Panc1 (cell line): ENCODE data around the gene PCNT. TPM values are rescaled to one million over a fixed set of nuclear protein-coding genes. Genes with fewer than 3 reads are reported as not detected.

ENCODE experiments used
- ATAC-seq: fragments of 200-7000 bp; cut with Tn5 transposase; 2 replicates; pipeline ENCODE4 v1.9.1; 2020; ENCODE audit warnings: mild to moderate bottlenecking, moderate library complexity
- BruUV-seq: library from RNA; stranded (reverse); fragments of 400-500 nt; replicated peaks from 2 replicates; lab custom pipeline; 2021; lab: Mats Ljungman, UMichigan
- CTCF ChIA-PET: fragments of 300-600 bp; sonication (Branson Sonifier 250); formaldehyde crosslinking; loops from one replicate; lab custom pipeline; 2022; ENCODE audit warnings: antibody characterized with exemption; lab: Charles Lee
- POLR2A ChIA-PET: fragments of 300-600 bp; sonication (Branson Sonifier 250); formaldehyde crosslinking; loops from one replicate; lab custom pipeline; 2022; ENCODE audit warnings: antibody characterized with exemption; lab: Charles Lee
- DNase-seq: peaks from one replicate; pipeline ENCODE4 v3.0.0-alpha.2; 2010; ENCODE audit warnings: low read depth, low spot score
- H3K27ac ChIP-seq: 2 replicates; pipeline ENCODE4 v1.5.1; 2011; ENCODE audit warnings: mild to moderate bottlenecking, low read length, inconsistent platforms
- H3K27me3 ChIP-seq: fragments of 200-500 bp; sonication (Bioruptor generic); 2 replicates; pipeline ENCODE4 v1.6.0; 2014; ENCODE audit warnings: low read length, inconsistent platforms; ENCODE audit not compliant: control insufficient read depth, insufficient read depth
- H3K36me3 ChIP-seq: fragments of 200-500 bp; sonication (Bioruptor generic); 2 replicates; pipeline ENCODE4 v1.5.1; 2014; ENCODE audit warnings: inconsistent platforms, mild to moderate bottlenecking, low read length, moderate library complexity; ENCODE audit not compliant: control insufficient read depth, insufficient read depth
- H3K4me1 ChIP-seq: 2 replicates; pipeline ENCODE4 v1.5.1; 2011; ENCODE audit warnings: inconsistent platforms, mild to moderate bottlenecking, low read length, moderate library complexity; ENCODE audit not compliant: control insufficient read depth, insufficient read depth
- H3K4me3 ChIP-seq, 2 experiments: 2 replicates each; pipeline ENCODE4 v1.5.1; 2011 to 2012; ENCODE audit warnings: low read depth in 2 of 2, low read length in 2 of 2, mild to moderate bottlenecking in 2 of 2, inconsistent platforms in 1 of 2, moderate library complexity in 1 of 2
- H3K9me3 ChIP-seq: fragments of 200-500 bp; sonication (Bioruptor generic); 2 replicates; pipeline ENCODE4 v1.5.1; 2014; ENCODE audit warnings: low read depth, mild to moderate bottlenecking, inconsistent platforms, low read length, moderate library complexity; ENCODE audit not compliant: control insufficient read depth, insufficient read depth
- POLR2AphosphoS5 ChIP-seq: IDR thresholded peaks from 2 replicates; pipeline ENCODE4 v1.6.1; 2012; ENCODE audit warnings: mild to moderate bottlenecking, low read depth, low read length, moderate library complexity
- SIN3A ChIP-seq: IDR thresholded peaks from 2 replicates; pipeline ENCODE4 v1.6.1; 2012; ENCODE audit warnings: low read depth, mild to moderate bottlenecking, low read length, moderate library complexity, borderline replicate concordance; ENCODE audit not compliant: insufficient read depth
- TCF7L2 ChIP-seq: IDR thresholded peaks from 2 replicates; pipeline ENCODE4 v1.6.1; 2011; ENCODE audit warnings: mild to moderate bottlenecking, low read depth, low read length, inconsistent platforms
- in situ Hi-C: cut with HindIII; loops from 2 replicates; pipeline ENCODE4 v1.10.0; 2016; ENCODE audit warnings: low sequenced_read_pairs, low pct_unique_long_range_greater_than_20kb
- intact Hi-C: fragments of 100-400 bp; cut with micrococcal nuclease; formaldehyde crosslinking; loops from one replicate; pipeline ENCODE4 v1.10.0; 2022; ENCODE audit not compliant: unreplicated experiment
- total RNA-seq: library from RNA; stranded (reverse); gene quantifications from one replicate; pipeline ENCODE4 v1.2.1, GENCODE V29; 2021; ENCODE audit not compliant: unreplicated experiment
- TF ChIP-seq, protein P1 (sequence below), 2 experiments: IDR thresholded peaks; 2 replicates each; pipeline ENCODE4 v1.6.1; 2011 to 2012; ENCODE audit warnings: low read depth in 2 of 2, control low read depth in 1 of 2, low read length in 1 of 2, mild to moderate bottlenecking in 1 of 2, moderate library complexity in 1 of 2; ENCODE audit not compliant: insufficient read depth in 1 of 2
- TF ChIP-seq, protein P2 (sequence below): fragments of 450-650 bp; IDR thresholded peaks from 2 replicates; pipeline ENCODE4 v1.5.1; 2017; ENCODE audit warnings: mild to moderate bottlenecking

The PCNT gene
- total RNA-seq, 1 experiment from 2014 or later = 44.3 TPM

DNA sequence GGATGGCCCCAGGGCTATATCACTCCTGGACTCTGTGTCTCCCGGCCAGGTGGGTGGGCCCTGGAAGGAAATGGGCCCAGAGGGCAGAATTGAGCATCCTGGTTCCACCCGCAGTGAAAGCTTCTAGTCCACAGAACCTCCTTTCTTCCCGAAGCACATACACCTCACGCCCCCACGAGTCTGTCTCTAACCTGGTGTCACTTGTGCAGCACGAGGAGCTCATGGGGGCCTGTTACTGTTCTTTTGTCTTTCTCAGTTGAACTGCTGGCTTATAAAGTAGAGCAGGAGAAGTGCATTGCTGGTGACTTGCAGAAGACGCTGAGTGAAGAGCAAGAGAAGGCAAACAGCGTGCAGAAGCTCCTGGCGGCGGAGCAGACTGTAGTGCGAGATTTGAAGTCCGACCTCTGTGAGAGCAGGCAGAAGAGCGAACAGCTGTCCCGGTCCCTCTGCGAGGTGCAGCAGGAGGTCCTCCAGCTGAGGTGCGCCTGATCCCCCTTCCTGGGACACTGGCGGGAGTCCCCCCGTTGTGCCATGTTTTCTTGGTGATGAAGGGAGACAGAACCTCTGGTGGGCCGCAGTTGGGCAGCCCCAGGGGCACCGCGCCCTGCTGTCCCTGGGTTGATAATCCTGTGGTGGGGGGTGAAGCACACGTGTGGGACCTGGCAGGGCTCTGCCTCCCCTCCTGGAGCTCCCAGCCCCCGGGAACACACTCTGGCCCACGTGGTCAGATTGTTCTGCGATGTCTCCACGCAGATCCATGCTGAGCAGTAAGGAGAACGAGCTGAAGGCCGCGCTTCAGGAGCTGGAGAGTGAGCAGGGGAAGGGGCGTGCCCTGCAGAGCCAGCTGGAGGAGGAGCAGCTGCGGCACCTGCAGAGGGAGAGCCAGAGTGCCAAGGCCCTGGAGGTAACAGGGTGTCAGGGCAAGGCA, 106.1 kb downstream of the PCNT start:
- no TSS peak for BruUV-seq
- Histone ChIP-seq H3K27me3 (no peaks in the 10 kb centered on the region), H3K36me3 (no peaks in the 10 kb centered on the region), H3K9me3 (no peaks in the 10 kb centered on the region), H3K4me3 (no peak overlapping the region), H3K27ac (no peak overlapping the region), H3K4me1 (no peaks in the 10 kb centered on the region)
- no peak for DNase-seq
- ChIA-PET CTCF (no interaction called here), POLR2A (no interaction called here)
- in situ Hi-C loops = no loop called here
- no peak for ATAC-seq
- TF ChIP-seq, protein P1, sequence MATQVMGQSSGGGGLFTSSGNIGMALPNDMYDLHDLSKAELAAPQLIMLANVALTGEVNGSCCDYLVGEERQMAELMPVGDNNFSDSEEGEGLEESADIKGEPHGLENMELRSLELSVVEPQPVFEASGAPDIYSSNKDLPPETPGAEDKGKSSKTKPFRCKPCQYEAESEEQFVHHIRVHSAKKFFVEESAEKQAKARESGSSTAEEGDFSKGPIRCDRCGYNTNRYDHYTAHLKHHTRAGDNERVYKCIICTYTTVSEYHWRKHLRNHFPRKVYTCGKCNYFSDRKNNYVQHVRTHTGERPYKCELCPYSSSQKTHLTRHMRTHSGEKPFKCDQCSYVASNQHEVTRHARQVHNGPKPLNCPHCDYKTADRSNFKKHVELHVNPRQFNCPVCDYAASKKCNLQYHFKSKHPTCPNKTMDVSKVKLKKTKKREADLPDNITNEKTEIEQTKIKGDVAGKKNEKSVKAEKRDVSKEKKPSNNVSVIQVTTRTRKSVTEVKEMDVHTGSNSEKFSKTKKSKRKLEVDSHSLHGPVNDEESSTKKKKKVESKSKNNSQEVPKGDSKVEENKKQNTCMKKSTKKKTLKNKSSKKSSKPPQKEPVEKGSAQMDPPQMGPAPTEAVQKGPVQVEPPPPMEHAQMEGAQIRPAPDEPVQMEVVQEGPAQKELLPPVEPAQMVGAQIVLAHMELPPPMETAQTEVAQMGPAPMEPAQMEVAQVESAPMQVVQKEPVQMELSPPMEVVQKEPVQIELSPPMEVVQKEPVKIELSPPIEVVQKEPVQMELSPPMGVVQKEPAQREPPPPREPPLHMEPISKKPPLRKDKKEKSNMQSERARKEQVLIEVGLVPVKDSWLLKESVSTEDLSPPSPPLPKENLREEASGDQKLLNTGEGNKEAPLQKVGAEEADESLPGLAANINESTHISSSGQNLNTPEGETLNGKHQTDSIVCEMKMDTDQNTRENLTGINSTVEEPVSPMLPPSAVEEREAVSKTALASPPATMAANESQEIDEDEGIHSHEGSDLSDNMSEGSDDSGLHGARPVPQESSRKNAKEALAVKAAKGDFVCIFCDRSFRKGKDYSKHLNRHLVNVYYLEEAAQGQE (IDR thresholded peaks at IDR 0.05; ENCODE audit: insufficient read depth in 1 of 2, low read depth in 2 of 2, low read length in 1 of 2) = no peak
- TF ChIP-seq SIN3A (no peak), POLR2AphosphoS5 (no peak), TCF7L2 (no peak)
- TF ChIP-seq, protein P2, sequence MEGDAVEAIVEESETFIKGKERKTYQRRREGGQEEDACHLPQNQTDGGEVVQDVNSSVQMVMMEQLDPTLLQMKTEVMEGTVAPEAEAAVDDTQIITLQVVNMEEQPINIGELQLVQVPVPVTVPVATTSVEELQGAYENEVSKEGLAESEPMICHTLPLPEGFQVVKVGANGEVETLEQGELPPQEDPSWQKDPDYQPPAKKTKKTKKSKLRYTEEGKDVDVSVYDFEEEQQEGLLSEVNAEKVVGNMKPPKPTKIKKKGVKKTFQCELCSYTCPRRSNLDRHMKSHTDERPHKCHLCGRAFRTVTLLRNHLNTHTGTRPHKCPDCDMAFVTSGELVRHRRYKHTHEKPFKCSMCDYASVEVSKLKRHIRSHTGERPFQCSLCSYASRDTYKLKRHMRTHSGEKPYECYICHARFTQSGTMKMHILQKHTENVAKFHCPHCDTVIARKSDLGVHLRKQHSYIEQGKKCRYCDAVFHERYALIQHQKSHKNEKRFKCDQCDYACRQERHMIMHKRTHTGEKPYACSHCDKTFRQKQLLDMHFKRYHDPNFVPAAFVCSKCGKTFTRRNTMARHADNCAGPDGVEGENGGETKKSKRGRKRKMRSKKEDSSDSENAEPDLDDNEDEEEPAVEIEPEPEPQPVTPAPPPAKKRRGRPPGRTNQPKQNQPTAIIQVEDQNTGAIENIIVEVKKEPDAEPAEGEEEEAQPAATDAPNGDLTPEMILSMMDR = no peak
- intact Hi-C loops = no loop called here

DNA sequence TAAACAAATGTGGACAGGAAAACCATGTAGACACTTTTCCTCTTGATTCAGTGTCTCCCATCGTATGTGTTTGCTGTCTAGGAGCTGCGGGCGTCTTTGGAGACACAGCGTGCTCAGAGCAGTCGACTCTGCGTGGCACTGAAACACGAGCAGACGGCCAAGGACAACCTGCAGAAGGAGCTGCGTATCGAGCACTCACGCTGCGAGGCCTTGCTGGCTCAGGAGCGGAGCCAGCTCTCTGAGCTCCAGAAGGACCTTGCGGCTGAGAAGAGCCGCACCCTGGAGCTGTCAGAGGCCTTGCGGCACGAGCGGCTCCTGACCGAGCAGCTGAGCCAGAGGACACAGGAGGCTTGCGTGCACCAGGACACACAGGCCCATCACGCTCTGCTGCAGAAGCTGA, 107.5 kb downstream of the PCNT start:
- in situ Hi-C loops (no loop called here), intact Hi-C loops (no loop called here)
- POLR2A ChIA-PET = no interaction called here
- H3K36me3 ChIP-seq = no peaks in the 10 kb centered on the region
- no peak overlapping the region for H3K27ac ChIP-seq
- no TSS peak for BruUV-seq
- H3K9me3 ChIP-seq = no peaks in the 10 kb centered on the region
- DNase-seq (no peak), ATAC-seq (no peak)
- CTCF ChIA-PET = no interaction called here
- H3K27me3 ChIP-seq = no peaks in the 10 kb centered on the region
- TF ChIP-seq TCF7L2 = no peak
- TF ChIP-seq, protein P1 (IDR thresholded peaks at IDR 0.05; ENCODE audit: insufficient read depth in 1 of 2, low read depth in 2 of 2, low read length in 1 of 2) = no peak
- no peak for TF ChIP-seq POLR2AphosphoS5
- TF ChIP-seq, protein P2 = no peak
- no peak for TF ChIP-seq SIN3A
- H3K4me3 ChIP-seq = no peak overlapping the region
- no peaks in the 10 kb centered on the region for H3K4me1 ChIP-seq
